Suprapubic skin (tissue), 4 donors: ENCODE results near the gene ZNF358.

Experiments used
- POLR2A ChIP-seq, 2 donors: fragments of 450-650 bp; IDR thresholded peaks; one replicate each; pipeline ENCODE4 v1.6.1; 2017; ENCODE audit warnings: antibody characterized with exemption in 2 of 2, mild to moderate bottlenecking in 2 of 2, moderate library complexity in 2 of 2
- POLR2AphosphoS5 ChIP-seq, 3 donors: sonication (generic); formaldehyde crosslinking; IDR thresholded peaks; one replicate each; pipeline ENCODE4 v1.6.1; 2017; ENCODE audit warnings: antibody characterized with exemption in 3 of 3
- TF ChIP-seq, protein P1 (sequence below), 2 donors: fragments of 200-600 bp in 1 of 2; fragments of 450-650 bp in 1 of 2; sonication (generic) in 1 of 2; IDR thresholded peaks; one replicate each; pipeline ENCODE4 v1.5.1; 2016 to 2019; ENCODE audit warnings: antibody characterized with exemption in 2 of 2, mild to moderate bottlenecking in 1 of 2, moderate library complexity in 1 of 2

DNA sequence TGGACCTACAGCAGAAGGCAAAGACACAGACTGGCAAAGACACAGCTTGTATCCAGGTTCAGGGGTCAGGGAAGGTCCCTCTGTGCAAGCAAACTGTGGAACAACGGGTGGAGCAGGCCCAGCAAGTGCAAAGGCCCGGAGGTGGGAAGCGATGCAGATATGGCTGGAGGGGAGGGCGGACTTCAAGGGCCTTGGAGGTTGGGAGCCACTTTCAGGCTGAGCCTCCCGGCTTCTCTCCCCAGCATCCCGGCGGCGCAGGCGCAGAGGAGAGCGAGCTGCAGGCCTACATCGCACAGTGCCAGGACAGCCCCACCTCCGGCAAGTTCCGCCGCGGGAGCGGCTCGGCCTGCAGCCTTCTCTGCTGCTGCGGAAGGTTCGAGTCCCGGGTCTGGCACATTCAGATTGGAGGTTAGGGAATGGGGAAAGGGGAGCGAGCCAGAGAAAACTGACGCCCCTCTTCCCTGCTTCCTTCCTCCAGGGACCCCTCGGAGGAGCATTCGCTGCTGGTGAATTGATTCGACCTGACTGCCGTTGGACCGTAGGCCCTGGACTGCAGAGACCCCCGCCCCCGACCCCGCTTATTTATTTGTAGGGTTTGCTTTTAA, 17.5 kb downstream of the ZNF358 start:
- TF ChIP-seq POLR2AphosphoS5 (IDR thresholded peaks at IDR 0.05) (no peak), POLR2A (IDR thresholded peaks at IDR 0.05) (no peak)
- TF ChIP-seq, protein P1, sequence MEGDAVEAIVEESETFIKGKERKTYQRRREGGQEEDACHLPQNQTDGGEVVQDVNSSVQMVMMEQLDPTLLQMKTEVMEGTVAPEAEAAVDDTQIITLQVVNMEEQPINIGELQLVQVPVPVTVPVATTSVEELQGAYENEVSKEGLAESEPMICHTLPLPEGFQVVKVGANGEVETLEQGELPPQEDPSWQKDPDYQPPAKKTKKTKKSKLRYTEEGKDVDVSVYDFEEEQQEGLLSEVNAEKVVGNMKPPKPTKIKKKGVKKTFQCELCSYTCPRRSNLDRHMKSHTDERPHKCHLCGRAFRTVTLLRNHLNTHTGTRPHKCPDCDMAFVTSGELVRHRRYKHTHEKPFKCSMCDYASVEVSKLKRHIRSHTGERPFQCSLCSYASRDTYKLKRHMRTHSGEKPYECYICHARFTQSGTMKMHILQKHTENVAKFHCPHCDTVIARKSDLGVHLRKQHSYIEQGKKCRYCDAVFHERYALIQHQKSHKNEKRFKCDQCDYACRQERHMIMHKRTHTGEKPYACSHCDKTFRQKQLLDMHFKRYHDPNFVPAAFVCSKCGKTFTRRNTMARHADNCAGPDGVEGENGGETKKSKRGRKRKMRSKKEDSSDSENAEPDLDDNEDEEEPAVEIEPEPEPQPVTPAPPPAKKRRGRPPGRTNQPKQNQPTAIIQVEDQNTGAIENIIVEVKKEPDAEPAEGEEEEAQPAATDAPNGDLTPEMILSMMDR (IDR thresholded peaks at IDR 0.05): no peak
